GM06990 (cell line): ENCODE data around the gene ZHX3.

Source experiments
- DNase-seq: peaks from one replicate; pipeline ENCODE4 v3.0.0-alpha.2; 2011; ENCODE audit not compliant: insufficient read length; ENCODE audit errors: extremely low read depth
- H3K27me3 ChIP-seq: replicated peaks from 2 replicates; pipeline ENCODE4 v1.6.0; 2011; ENCODE audit warnings: low read length; ENCODE audit not compliant: control insufficient read depth, insufficient read depth
- H3K36me3 ChIP-seq: 2 replicates; pipeline ENCODE4 v1.5.1; 2011; ENCODE audit warnings: low read length; ENCODE audit not compliant: control insufficient read depth, insufficient read depth
- H3K4me3 ChIP-seq: replicated peaks from 2 replicates; pipeline ENCODE4 v1.5.1; 2011; ENCODE audit warnings: low read depth, mild to moderate bottlenecking, control low read depth, low read length
- CTCF ChIP-seq: IDR thresholded peaks from 2 replicates; pipeline ENCODE4 v1.5.1; 2011; ENCODE audit warnings: low read length, control low read depth, mild to moderate bottlenecking, inconsistent platforms; ENCODE audit not compliant: insufficient read depth, poor library complexity, severe bottlenecking

Gene ZHX3

GRCh38 chr20:41364967-41365765, 47.6 kb upstream of the ZHX3 start:
- no peak for TF ChIP-seq CTCF
- no peak overlapping the region for H3K4me3 ChIP-seq
- no peak for DNase-seq
- no peaks in the 10 kb centered on the region; the same call in none of the 2 replicates for H3K27me3 ChIP-seq
- no peaks in the 10 kb centered on the region for H3K36me3 ChIP-seq

GRCh38 chr20:41364236-41364855, 46.8 kb upstream of the ZHX3 start:
- Histone ChIP-seq H3K36me3 (no peaks in the 10 kb centered on the region), H3K27me3 (no peaks in the 10 kb centered on the region; the same call in none of the 2 replicates), H3K4me3 (no peak overlapping the region)
- no peak for TF ChIP-seq CTCF
- DNase-seq: no peak

GRCh38 chr20:41363601-41364000, 46.1 kb upstream of the ZHX3 start:
- DNase-seq: no peak
- Histone ChIP-seq H3K4me3 (no peak overlapping the region), H3K36me3 (no peaks in the 10 kb centered on the region), H3K27me3 (no peaks in the 10 kb centered on the region; the same call in none of the 2 replicates)
- TF ChIP-seq CTCF: no peak

- no peak for TF ChIP-seq CTCF
- no peaks in the 10 kb centered on the region for H3K36me3 ChIP-seq
Observed at GRCh38 chr20:41362748-41363140, 45.2 kb upstream of the ZHX3 start.

GRCh38 chr20:41361757-41362747, 44.5 kb upstream of the ZHX3 start:
- no peak for TF ChIP-seq CTCF
- Histone ChIP-seq H3K27me3 (no peaks in the 10 kb centered on the region; the same call in 1 of the 2 replicates), H3K36me3 (no peaks in the 10 kb centered on the region), H3K4me3 (no peak overlapping the region)
- DNase-seq: no peak

More at GRCh38 chr20:41362748-41363140, 45.2 kb upstream of the ZHX3 start:
- Histone ChIP-seq H3K27me3 (no peaks in the 10 kb centered on the region; the same call in 1 of the 2 replicates), H3K4me3 (no peak overlapping the region)
- no peak for DNase-seq
